ENCODE data around the gene GMPPB. TPM values are rescaled to one million over a fixed set of nuclear protein-coding genes. Genes with fewer than 3 reads are reported as not detected.
A peak's percentile ranks its signal among the peaks of the same experiment; 100 is the strongest.

The GMPPB gene
- total RNA-seq, 2 donors from 2014 or later, result 22.4 to 38.3 TPM

- ATAC-seq (no peak), DNase-seq (no peak)
- intact Hi-C loops (cut with DNase I), result no loop called here
Measured at GRCh38 chr3:49733551-49733950, 9.8 kb upstream of the GMPPB start.

- ATAC-seq (no peak), DNase-seq (no peak)
- intact Hi-C loops (cut with DNase I), result no loop called here
Measured at GRCh38 chr3:49732597-49732996, 8.8 kb upstream of the GMPPB start.

GRCh38 chr3:49729966-49730609, 6.3 kb upstream of the GMPPB start:
- intact Hi-C loops (cut with DNase I), result no loop called here
- DNase-seq, result no peak
- ATAC-seq, result no peak

DNA sequence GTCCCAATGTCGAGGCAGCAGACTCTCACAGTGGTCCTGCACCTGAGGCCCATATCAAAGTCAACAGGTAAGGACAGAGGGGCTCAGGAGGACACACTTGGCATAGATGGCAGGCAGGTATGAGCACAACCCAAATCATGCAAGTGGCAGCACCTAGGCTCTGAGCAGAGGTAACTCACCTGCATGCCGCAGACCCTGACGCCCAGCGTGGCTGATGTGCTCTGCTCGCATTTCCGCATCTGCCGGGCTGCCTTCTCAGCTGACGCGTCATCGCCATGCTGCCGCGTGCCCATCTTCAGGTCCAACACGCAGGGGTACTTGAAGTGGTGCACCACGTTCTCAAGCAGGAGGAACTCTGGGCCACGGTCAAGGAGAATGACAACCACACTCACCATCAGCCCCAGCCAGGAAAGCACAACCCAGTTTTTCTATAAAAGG, 4.2 kb upstream of the GMPPB start:
- no peak for DNase-seq
- no peak for ATAC-seq
- intact Hi-C loops (cut with DNase I), result no loop called here

GRCh38 chr3:49727154-49727923, 3.6 kb upstream of the GMPPB start:
- DNase-seq (no peak), ATAC-seq (no peak)

DNA sequence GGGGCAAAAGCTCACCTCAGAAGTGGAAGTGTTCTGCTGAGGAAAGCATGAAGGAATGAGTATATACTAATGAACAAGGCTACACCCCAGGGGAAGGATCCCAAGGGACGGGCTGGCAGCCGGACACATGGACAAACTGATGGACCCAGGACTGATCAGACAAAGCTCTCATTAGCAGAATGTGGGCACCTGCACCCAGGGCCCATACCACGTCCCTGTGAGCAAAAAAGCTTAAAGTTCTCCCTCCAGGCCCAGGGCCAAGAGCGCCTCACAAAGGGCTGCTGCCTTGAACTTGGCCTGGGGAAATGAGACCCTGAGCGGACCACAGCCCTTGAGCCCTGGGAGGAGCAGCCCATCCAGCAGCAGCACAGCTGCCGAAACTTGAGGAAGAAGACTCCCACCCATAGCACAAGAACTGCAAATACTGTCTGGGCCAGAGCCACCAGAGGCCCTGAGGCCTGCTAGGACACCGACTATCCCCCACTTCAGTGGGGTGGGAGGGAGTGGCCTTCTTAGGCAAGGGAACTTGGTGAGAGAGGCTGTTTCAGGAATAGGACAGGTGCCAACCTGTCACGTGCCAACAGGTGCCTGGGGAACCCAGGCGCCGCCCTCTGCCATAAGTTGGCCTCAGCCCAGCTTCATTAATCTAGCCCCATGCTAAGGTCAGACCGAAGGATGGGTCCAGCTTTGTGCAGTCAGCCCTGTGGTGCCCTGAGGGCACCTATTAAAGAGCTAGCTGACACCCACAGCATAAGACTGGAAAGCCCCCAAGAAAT, 2.3 kb upstream of the GMPPB start:
- DNase-seq, result no peak
- intact Hi-C loops (cut with DNase I), result no loop called here
- ATAC-seq, result no peak

More at GRCh38 chr3:49727154-49727923, 3.6 kb upstream of the GMPPB start:
- intact Hi-C loops (cut with DNase I), result no loop called here

DNA sequence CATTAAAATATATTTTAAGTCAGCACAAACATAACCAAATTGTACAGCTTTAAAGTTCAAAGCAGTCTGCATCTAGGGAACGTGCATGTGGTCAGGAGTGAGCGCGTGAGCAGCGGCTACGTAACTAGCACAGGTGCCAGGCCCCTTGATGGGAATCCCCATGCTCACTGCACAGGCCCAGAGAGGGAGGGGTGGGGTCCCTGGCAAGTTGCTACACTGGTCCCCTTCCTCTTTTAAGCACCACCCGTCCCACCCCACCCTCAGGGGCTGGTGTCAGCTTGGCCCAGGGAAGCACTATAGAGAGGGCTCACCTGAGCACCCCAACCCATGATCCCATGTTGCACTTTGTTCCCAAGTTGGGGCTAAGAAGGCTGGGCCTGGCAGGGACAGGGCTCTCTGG, 835 bp upstream of the GMPPB start:
- DNase-seq (peak; percentile 43), ATAC-seq (no peak)
- intact Hi-C loops (cut with DNase I), result no loop called here

DNA sequence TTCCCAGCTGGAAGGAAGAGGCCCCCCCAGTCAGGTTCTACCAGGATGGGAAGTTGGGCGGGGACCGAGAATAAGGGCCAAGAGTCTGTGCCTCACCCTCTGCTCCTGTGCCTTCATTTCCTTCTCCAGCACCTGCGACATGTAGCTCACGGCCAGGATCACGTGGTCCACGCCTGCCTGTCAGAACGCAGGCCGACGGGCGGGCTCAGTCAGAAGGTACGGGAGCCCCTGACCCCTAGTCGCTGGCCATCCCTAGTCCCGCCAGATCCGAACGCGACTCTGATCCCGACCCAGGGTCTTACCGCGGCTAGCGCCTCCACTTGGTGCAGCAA, 489 bp downstream of the GMPPB start:
- ATAC-seq, result peak; percentile 22 to 23
- DNase-seq, result peak; percentile 72
- intact Hi-C loops (cut with DNase I), result no loop called here

DNA sequence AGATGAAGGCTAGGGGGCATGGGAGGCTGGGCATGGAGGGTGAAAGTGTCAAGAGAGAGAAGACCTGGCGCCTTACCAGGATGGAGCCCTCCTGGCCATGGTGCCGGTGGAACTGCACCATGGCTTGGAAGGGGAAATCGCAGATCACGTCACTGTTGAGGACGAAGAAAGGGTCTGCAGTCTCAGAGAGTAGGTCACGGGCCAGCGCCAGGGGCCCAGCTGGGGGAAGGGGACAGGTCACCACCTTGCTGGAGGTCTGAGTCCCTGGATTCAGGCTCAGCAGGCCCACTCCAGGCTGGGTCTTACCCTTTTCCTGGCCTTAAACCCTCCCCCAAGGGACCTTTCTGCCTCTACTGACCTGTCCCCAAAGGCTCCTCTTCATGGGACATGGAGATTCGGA, 855 bp downstream of the GMPPB start:
- intact Hi-C loops (cut with DNase I), result no loop called here
- no peak for ATAC-seq
- DNase-seq, result no peak

GRCh38 chr3:49721896-49722781, 1.6 kb downstream of the GMPPB start:
- DNase-seq, result no peak
- no peak for ATAC-seq
- intact Hi-C loops (cut with DNase I), result no loop called here

- ATAC-seq (no peak), DNase-seq (no peak)
- intact Hi-C loops (cut with DNase I), result no loop called here
Measured at GRCh38 chr3:49721596-49721895, 2.2 kb downstream of the GMPPB start.

- intact Hi-C loops (cut with DNase I), result no loop called here
- ATAC-seq (no peak), DNase-seq (no peak)
Measured at GRCh38 chr3:49720855-49721595, 2.7 kb downstream of the GMPPB start.

DNA sequence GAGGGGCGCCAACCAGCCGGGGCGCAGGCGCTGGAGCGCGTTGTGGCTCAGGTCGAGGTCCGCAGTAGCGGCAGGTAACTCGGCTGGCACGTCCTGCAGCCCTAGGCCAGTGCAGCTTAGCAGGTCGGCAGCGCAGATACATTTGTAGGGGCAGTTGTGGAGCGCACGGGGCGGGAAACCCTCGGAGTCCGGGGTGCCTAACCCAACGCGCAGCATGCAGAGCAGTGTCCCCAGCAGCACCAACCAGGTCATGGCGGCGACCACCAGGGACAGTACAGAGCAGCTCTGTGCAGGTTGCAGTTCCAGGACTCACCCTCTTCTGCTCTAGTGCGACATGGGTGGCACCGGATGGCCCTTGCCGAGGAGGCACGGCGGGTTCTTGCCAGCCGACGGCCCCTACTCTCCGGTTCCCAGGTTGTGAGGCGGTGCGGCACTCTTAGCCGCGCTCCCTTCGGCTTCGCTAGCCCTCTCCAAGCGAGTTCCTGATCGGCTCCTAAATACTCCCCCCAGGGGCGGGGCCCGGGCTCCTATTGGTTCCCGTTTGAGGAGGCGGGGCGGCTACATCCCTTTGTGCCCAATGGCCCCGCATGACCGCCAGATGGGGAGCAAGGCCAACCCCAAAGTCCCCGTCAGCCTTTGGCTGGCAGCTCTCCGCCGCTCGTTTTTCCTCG, 4.4 kb downstream of the GMPPB start, which contains the start of gene AMIGO3:
AMIGO3 (minus strand) TSS at position 471 of the 671 bp plus-strand sequence; CDS start at position 252, 219 bp downstream.
- ATAC-seq, result peak; percentile 72 to 79
- DNase-seq, result peak; percentile 98
- intact Hi-C loops (cut with DNase I), result no loop called here

- intact Hi-C loops (cut with DNase I), result no loop called here
- ATAC-seq, result no peak
- DNase-seq, result no peak
Measured at GRCh38 chr3:49718858-49719213, 4.9 kb downstream of the GMPPB start.

DNA sequence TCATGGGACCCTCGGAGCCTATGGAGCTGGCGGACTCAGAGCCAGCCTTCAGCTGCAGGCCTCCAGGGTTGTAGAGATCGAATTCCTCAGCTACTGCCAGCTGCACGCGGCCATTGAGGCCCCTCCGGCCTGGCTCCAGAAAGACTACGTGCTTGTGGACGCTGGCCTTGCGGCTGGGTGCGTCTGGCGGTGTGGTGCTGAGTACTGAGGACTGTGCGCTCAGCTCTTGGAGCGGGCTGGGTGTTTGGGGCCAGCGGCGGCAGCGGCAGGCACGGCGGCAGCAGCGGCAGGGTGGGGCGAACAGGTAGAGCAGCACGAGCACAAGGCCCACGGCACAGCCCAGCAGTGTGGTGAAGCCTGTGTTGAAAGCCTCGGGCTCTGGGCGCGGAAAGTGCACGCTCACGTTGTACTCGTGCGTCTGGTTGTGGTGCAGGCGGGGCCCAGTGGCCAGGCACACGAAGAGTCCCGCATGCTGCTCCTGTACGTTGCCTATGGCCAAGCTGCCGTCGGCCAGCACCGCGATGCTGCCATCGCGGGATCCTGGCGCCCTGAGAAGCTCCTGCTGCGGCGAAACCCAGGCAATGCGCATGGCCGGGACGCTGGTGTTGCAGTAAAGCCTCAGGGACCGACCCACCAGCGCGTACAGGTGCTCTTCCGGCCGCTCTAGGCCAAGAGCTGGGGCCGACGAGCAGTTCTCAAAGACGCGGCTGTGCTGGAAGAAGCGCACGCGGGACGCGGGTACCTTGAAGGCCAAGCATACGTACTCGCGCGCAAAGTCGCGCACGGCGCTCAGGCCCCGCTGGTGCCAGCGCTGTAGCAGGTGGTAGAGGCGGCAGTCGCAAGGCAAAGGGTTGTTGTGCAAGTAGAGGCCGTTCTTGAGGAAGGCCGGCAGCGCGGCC, 5.5 kb downstream of the GMPPB start:
- DNase-seq (no peak), ATAC-seq (no peak)
- intact Hi-C loops (cut with DNase I), result no loop called here

DNA sequence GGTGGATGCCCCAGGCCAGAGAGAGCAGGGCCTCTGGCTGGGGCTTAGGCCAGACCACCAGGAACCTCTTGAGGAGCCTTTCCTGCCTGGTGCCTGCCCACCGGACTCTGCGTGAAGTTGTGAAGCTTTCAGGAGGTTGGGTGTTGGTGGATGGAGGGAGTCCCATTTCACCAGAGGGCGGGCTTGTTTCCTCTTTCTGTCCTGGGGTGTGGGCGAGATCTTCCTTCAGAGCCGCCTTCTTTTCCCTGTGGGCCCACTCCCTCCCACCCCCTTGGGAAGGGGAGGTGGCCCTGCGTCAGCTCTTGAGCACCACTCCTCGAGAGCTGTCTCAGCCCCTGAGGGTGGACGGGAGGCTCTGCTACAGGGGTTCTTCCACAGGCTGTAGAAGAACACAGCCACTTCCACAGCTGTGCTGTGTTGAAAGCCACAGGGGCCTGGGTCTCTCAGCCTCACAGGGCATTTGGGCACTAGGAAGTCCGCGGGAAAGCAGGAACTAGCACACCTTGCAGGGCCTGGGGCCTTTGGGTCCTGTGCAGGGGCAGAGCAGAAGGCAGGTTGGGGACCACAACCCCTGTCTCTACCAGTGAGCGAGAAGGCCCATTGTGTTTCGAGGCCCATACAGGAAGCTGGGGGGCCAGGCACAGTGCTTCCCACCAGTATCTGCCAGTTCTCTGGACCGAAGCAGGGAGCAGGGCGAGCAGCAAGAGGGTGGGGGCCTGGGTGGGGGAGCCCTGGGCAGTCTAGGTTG, 6.4 kb downstream of the GMPPB start:
- DNase-seq (peak; percentile 13), ATAC-seq (no peak)
- intact Hi-C loops (cut with DNase I), result no loop called here
